ENCODE measurements around the gene CARMIL1.
"Not testable (repeated sequence)": the region's sequence is repeated elsewhere in the genome, so short reads cannot be mapped to it uniquely, and the experiment has no call there.

The CARMIL1 gene

DNA sequence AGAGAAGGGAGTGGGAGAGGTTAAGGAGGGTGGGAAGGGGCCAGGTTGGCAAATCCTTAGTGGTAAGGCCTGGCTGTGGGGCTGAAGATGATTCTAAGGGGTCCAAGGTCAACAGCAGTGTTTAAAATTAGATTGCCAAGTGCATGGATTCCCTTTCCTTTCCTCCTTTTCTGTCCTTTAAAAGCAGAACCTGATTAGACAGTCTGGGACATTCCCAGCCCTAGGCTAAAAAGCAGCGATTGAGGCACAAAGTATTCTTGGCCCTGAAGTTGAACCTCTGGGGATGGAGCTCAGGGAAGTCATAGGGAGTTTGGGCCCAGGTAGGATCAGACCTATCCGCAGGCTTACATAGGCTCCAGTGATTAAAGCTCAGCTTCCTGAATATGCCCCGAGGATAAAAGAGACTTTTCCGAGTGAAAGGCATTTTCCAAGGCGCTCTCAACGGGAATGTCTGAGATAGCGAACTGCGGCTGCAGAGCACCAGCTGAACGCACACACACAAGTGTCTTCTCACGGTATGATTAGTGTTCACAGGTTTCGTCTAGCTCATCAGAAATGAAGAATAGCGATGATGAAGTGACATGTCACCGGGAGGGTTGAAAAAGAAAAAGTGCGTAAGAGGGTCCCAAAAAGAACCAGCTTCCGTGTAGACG, 787 bp upstream of the CARMIL1 start:
- no peak for DNase-seq

DNA sequence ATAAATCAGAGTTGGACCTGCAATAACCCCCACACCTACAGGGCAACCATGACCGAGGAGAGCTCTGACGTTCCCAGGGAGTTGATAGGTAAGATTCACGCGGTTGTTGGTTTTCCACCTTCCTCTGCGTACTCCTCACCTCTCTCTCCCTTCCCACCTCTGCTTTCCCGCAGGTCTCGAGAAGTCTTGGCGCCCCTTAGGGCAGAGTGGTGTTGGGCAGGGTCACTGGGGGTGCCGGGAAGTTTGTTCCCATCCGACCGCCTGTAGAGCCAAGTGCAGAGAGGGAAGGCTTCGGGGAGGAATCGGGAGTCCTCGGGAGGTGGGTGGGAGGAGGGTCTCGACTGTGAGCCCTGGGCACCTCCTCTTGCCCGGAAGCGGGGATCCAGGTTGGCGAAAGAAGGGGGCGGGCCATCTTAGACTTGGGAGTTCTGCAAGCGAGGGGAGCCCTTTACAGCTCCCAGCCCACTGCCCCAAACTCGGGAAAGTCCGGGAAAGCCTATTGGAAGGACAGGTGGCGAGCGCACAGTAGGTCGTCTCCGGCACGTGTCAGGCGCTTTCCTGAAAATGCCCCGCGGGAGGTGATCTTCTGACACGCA, 672 bp downstream of the CARMIL1 start:
- DNase-seq: no peak

DNA sequence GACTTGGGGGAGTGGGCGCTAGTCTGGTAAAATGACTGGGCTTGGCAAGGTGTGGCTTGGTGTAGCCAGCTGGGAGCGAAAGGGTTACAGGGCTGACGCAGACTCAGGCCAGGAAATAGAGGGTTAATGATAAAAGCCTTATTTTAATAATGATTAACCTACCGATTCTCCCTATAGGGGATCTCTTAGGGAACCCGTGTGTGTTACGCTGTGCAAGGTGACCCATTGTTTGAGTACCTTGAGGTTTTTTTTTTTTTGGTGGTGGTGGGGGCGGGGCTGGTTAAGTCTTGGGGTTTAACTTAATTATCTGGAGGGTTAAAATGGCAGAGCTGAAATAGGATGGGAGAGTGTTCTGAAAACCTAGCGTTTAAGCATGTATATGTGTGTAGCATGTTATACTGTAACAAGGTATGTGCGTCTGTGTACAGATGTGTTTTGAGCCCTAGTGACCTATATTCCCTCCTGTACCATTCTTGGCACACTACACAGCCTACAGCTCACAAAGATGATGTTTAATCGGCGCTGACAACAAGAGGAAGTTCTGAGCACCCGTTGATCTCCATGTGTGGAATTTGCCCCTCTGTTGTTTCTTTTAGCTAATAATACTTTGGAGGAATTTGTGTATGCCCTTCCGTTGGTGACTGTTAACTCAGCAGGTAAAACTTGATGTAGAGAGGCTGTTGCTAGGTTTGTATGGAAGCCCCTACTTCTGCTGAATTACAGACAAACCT, 1.3 kb downstream of the CARMIL1 start:
- no peak for DNase-seq

DNA sequence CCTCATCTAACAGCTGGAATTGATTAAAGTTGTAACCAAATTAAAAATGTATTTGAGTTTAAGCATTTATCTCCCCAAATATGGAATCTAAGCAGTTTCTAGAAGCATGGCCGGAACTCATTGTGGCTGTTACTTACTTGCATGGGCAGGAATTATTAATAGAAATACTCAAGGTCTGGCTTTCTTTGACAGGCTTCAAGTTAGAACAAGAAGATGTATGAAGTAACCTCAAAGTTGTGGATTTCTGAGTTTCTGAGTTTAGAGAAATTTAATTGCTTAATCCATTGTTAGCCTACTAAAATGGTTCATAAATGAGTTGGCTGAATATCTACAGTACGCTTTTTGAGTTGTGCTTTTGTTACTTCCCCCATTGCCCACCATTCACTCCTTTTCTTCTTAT, 7.7 kb downstream of the CARMIL1 start:
- DNase-seq: no peak

DNA sequence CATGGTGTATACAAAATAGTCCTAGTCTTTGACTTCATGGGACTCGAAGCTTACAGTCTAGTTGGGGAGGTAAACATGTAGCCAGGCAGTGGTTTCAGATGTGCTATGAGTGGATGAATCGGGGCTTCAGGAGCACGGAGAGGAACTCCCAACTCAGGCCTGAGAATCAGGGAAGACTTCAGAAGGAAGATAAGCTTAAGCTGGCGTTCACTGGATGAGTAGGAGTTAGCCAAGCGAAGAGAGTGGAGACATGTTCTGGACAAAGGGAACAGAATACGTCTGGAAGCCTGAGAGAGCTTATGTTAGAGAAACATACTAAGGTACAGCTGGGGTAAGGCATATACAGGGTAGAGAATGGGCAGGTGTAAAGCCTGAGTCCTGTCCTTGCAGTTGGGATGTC, 8.8 kb downstream of the CARMIL1 start:
- no peak for DNase-seq

DNA sequence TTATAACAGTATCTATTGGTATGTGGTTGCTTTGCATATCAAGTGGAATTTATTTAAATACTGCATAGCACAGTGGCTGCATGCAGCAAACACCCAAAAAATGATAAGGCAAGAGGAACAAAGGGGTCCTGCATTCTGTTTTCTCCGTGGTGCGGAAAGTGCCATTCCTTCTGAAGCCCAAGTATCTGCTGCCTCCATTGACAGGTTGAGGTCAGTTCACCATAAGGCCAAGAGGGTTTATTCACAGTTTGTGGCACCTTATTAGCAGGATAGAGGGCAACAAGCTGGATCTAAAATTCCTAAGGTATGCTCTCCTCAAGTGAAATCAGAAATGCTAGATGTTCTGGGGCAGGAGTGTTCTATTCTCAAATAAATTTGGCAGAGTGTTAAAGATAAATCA, 9.3 kb downstream of the CARMIL1 start:
- no peak for DNase-seq

DNA sequence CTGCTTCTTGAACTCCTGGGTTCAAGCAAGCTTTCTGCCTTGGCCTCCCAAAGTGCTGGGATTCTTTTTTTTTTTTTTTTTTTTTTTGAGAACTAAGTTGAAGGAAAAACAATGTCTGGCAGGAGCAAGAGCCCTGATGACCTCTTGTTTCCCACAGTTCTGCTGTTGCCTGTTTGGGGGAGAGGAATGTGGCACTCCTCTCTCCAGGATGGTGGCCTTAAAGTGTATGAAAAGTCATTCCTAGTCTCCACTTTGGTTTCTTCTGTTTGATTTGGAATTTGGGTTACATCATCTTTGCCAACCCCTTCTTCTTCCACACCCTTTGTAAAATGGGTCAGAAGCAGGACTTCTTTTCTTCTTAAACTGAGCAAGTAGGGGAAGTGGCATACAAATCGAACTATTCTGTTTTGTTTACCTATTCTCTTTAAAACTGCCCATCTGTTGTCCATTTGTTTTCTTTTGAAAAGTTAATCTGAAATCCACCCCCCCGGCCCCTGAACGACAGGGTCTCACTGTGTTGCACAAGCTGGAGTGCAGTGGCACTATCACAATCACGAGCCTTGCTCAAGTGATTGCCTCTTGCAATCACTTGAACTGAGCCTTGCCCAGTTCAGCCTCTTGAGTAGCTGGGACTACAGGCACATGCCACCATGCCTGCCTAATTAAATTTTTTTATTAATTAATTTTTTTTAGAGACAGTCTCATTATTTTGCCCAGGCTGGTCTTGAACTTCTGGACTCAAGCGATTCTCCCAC, 11.3 kb downstream of the CARMIL1 start:
- DNase-seq: no peak

DNA sequence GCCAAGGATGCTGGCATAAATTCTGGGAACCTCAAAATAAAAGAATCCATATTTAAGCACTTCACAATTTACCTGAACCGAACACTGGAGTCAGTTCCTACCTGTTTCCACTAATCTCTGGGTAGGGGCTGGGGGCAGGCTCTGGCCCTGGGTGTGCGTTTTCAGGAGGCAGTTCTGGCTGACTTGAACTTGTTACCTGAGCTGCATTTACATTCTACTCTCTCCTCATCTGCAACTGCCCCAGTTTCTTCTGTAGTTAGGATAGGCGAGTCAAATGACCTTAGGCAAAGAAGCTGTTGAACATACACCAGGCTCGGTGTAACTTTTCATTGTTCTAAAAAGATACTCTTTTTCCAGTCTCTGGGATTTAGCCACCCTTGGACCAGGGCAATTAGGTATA, 13.2 kb downstream of the CARMIL1 start:
- no peak for DNase-seq

DNA sequence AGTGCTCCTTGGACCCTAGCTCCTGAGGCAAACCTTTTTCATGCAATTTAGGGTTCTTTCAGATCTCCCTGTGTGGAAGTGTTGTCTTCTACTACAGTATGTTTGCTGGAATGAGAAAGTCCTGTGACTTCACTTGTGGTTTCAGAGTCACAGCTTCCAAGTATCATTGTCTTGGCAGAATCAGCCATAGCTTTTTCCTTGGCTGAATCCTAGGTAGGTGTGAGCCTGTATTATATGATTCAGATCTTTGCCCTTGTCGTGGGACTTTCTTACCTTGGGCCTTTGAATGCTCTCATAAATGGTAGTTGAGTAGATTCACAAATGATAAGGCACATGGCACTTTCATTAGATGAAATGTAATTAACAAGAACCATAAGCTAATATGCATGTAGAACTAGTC, 16.5 kb downstream of the CARMIL1 start:
- DNase-seq: no peak

DNA sequence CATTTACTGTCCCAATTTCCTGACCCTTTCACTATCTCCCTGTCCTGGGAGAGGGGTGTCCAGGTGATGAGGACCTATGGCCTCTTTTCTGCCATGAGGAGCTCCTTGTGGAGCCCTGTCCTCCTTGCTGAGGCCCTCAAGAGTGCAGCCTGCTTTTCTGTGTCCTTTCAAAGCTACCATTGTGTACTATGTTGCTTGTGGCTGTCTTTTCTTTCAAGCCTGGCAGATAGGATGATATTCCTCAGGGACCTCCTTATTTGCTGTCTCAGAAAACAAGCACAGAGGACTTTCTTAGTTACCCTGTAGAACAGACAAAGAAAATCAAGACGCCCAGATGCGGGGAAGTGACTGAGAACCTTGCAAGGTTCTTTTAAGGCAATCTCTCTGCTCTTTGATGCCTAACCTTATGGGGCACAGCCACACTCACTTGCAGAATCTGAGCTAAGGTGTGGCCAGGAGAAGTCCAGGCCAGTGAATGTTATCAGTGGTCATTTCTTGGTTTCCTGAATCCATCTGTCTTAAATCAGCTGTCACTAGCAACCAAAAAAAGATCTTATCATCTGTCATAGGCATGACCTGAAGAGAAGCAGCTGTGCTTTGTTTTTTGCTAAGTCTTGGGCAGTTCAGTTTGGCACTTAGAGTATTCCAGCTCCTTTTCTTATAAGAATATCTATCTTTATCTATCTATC, 17.2 kb downstream of the CARMIL1 start:
- no peak for DNase-seq

DNA sequence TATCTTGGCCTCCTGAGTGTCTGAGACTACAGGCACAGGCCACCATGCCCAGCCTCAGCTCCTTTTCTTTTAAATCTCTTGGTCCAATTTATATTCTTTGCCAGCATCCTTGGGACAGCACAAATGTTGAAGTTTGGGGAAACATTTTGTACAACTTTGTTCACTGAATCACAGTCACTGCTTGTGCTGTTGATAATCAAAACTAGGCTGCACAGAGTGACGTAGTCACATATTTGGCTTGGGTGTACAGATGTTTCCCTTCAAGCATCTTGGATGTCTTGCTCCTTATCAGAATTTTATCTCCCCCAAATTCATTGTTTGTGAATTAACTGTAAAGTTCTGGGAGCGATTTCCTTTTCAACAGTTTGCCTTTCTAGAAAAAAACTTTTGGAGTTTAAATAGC, 17.9 kb downstream of the CARMIL1 start:
- no peak for DNase-seq

DNA sequence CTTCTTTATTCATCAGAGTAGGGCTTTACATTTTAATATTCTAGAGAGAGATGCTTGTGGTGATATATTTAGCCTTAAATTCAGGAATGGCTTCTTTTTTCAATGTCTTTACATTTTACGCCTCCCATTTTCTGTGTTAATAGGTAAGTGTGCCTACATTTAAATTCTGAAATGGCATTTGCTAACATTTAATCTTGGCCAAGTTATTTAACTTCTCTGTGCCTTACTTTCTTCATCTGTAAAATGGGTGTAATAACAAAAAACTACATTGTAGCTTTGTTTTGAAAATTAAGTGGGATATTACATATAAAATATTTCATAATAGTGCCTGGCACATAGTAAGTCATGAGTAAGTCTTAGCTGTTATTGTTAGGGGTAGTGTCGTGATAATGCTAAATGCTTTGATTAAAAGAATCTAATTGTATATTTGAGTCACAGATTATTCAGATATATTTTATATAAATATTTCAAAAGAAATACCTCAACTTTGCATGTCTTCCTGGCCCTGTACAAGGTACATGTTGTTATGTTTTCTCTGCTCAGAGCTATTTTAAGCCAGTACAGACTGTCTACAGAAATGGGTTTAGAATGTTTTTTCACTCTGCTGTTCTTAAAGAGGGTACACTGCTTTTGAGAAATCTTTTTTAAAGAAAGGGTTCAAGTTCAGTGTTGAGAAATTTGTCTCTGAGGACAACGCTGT, 18.8 kb downstream of the CARMIL1 start:
- DNase-seq: no peak

DNA sequence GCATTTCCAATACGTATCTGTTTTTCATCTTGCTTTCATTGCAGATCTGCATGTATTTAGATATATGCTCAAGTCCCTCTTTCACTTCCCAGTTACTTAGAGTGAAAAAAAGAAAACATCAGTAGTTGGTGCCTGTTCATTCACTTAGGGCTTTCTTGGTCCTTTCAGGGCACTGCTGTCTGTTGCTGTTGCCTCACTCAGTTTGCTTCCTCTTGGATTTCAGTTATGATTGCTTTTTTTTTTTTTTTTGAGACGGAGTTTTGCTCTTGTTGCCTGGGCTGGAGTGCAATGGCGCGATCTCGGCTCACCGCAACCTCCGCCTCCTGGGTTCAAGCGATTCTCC, 19.3 kb downstream of the CARMIL1 start:
- not testable (repeated sequence) for DNase-seq

DNA sequence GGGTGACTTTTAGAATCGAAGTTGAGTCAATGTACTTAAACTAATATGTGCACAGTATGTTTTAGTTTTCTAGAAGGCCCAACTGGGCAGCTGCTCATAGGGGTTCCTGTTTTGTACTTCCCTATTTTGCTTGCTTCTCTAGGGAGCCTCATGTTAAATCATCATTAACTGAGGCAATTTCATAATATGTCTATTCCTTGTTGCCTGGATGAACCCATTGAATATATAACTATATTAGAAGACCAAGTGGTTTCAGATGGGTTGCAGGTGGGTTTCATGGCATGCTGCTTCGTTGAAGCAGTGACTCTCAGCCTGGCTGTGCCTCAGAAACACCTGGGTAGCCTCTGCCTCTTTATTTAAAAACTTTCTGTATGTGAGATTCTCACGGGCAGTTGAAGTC, 22.2 kb downstream of the CARMIL1 start:
- no peak for DNase-seq

DNA sequence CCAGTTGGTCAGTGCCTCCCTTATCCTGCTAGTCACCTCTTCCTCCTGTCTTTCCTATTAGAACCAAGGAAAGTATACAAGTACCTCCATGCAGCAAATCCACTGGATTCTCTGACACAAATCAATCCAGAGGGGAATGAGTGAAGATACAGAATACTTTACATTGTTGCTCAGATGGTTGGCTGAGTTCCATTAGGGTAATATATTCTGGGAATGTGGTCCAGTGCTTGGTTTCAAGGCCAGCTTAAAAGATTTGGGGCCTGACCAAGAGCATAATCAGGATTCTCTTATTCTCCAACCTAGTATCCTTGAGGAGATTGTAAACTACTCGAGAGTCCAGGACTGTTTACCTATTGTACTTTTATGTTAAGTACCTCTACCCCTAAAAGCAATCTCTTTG, 23.0 kb downstream of the CARMIL1 start:
- DNase-seq: no peak

DNA sequence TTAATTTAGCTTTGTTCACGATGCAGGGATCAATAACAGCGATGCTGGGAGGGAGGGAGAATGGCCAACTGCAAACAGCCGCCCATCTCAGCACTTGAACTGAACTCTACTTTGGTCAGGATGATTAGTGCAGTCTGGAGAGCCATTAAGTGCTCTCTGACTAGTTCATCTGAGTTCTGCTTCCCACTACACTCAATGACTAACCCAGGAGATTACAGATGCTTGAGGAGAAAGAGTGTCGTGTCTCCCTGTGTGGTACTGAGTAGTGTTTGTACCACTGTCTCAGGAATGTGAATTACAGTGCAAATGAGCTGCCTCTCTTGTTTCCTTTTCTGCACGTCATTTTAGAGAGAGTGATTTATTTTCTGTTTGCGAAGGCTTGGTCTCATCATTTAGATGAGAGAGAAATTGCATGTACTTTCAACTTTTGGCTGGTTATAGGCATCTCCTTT, 23.5 kb downstream of the CARMIL1 start:
- DNase-seq: no peak

DNA sequence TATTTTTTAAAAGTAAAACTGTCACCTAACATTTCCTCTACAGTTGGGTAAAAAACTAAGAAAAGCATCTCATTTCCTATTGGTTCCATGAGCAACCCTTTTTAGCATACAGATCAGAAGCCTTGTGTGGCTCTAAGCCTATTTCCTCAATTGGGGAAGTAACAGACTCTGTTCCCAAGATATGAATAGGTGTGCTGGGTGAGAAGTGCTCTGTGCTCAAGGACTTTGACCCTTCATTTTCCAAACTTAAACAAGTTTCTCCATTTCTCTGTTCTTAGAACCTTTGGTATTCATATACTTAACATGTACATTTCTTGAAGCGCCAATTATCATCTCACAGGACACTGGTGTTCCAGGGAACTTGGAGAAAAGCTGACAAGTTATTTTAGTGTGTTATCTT, 24.1 kb downstream of the CARMIL1 start:
- no peak for DNase-seq

DNA sequence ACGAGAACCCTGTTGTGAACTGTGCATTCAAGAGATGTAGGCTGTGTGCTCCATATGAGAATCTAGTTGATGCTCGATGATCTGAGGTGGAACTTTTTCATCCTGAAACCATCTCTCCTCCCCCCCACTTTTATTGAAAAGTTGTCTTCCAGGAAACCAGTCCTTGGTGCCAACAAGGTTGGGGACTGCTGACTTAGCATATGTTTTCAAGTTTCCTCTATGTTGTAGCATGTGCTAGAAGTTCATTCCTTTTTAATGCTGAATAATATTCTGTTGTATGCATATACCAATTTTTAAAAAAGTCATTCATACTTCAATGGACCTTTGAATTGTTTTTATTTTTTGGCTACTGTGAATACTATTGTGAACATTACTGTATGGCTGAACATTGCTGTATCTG, 27.2 kb downstream of the CARMIL1 start:
- no peak for DNase-seq

DNA sequence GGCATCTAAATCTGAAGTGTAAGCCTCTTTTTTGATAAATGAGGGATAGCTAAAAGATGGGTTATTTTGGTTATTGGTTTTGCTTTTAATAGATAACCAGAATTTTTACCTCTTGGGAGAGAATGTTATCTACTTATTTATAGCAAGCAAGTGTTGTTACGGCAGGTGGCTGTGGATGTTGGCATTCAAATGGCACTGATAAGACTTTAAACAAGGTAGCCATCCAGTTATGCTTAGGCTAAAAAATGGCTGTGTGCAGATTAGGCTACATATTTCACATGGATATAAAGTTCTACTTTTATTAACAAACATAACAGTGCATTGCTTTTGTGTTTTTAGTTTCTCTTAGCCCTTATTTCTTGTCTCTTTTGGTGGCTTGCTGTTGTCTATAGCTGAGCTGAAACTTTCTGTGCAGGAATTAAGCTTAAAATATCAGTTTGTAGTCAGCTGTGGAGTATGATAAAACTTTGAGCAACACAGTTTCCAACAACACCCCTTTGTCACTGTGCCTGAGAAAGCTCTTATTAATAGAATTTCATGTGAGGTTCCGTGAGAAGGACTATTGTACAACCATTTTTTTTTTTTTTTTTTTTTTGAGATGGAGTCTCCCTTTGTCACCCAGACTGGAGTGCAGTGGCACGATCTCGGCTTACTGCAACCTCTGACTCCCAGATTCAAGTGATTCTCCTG, 28.8 kb downstream of the CARMIL1 start:
- DNase-seq: no peak

DNA sequence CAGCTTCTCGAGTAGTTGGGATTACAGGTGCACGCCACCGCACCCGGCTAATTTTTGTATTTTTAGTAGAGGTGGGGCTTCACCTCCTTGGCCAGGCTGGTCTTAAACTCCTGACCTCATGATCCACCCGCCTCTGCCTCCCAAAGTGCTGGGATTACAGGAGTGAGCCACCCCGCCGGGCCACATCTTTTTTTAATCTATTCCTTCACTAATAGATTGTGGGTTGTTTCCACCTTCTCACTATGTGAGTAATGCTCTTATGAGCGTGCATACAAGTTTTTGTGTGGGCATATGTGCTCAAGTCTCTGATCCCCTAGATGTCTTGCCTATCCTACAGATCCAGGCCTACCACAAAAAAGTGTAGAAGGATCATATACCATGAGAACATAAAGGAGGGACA, 30.7 kb downstream of the CARMIL1 start:
- no peak for DNase-seq

DNA sequence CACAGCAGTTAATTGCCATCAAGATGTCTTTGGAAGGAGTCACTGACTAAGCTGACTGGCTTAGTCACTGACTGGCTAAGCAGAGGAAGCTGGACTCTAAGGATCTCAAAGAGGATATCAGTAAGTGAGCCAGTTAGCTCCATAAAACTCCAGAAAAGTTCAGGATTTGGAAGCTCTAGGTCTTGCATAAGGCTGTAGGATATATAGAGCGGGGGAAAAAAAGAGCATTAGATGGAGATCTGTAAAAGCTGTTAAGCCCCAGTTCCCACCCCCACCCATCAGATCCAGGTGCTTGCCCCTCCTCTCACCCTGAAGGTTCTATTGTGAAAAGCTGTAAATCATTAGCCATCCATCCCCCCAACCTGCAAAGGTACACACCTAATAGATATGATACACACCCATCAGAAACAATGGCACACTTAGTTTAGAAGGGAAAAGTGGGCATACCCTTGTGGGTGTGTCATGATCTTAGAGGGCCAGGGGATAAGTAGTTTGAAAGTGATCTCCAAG, 32.2 kb downstream of the CARMIL1 start:
- no peak for DNase-seq

Data from cortex of kidney (tissue), 1 donor.